WTC11 (cell line): ENCODE measurements around the gene CT47A1. TPM values are rescaled to one million over a fixed set of nuclear protein-coding genes. Genes with fewer than 3 reads are reported as not detected.
"Not testable (repeated sequence)": the region's sequence is repeated elsewhere in the genome, so short reads cannot be mapped to it uniquely, and the experiment has no call there.

Experiments
- ATAC-seq: fragments of 200-7000 bp; cut with Tn5 transposase; 2 replicates; pipeline ENCODE4 v1.10.0; 2021; ENCODE audit warnings: mild to moderate bottlenecking, moderate library complexity
- Bru-seq: library from RNA; stranded (reverse); fragments of 400-500 nt; gene quantifications from one replicate; lab custom pipeline; 2021; lab: Mats Ljungman, UMichigan
- CTCF ChIA-PET: fragments of 300-600 bp; sonication (Branson Sonifier 250); formaldehyde crosslinking; loops from one replicate; lab custom pipeline; 2021; ENCODE audit warnings: antibody characterized with exemption; lab: Charles Lee
- POLR2A ChIA-PET: fragments of 350-600 bp; sonication (Branson Sonifier 250); formaldehyde crosslinking; loops from one replicate; lab custom pipeline; 2021; ENCODE audit warnings: antibody characterized with exemption; lab: Charles Lee
- DNase-seq: peaks from one replicate; pipeline ENCODE4 v3.0.0; 2021; ENCODE audit warnings: low spot score
- H3K27ac Mint-ChIP-seq: 2 replicates; pipeline ENCODE4 v1.8.0; 2021; ENCODE audit warnings: mixed read lengths
- H3K27me3 Mint-ChIP-seq: 2 replicates; pipeline ENCODE4 v1.8.0; 2021; ENCODE audit warnings: low read depth, mild to moderate bottlenecking, moderate library complexity, mixed read lengths
- H3K36me3 Mint-ChIP-seq: 2 replicates; pipeline ENCODE4 v1.8.0; 2021; ENCODE audit warnings: mixed read lengths
- H3K4me1 Mint-ChIP-seq: 2 replicates; pipeline ENCODE4 v1.8.0; 2022; ENCODE audit warnings: mixed read lengths
- H3K4me3 Mint-ChIP-seq: 2 replicates; pipeline ENCODE4 v1.8.0; 2021; ENCODE audit warnings: mild to moderate bottlenecking, moderate library complexity, mixed read lengths
- H3K9me3 Mint-ChIP-seq: 2 replicates; pipeline ENCODE4 v1.8.0; 2021; ENCODE audit warnings: mixed read lengths
- CBFB ChIP-seq: sonication (generic); formaldehyde crosslinking; IDR thresholded peaks from 2 replicates; pipeline ENCODE4 v1.8.1; 2022; ENCODE audit warnings: mild to moderate bottlenecking, low read depth, missing genetic modification reagents
- JAZF1 ChIP-seq: fragments of 250-450 bp; sonication (Bioruptor Pico); IDR thresholded peaks from 2 replicates; pipeline ENCODE4 v1.9.0; 2021; ENCODE audit warnings: moderate library complexity, mild to moderate bottlenecking, inconsistent platforms
- NFATC4 ChIP-seq: fragments of 250-450 bp; sonication (Bioruptor Pico); IDR thresholded peaks from 2 replicates; pipeline ENCODE4 v1.9.0; 2021; ENCODE audit warnings: mild to moderate bottlenecking
- NR2C2 ChIP-seq: sonication (generic); formaldehyde crosslinking; IDR thresholded peaks from 2 replicates; pipeline ENCODE4 v1.8.0; 2022; ENCODE audit warnings: mild to moderate bottlenecking, missing genetic modification reagents
- PRDM15 ChIP-seq: sonication (generic); formaldehyde crosslinking; IDR thresholded peaks from 2 replicates; pipeline ENCODE4 v1.8.0; 2022; ENCODE audit warnings: missing genetic modification reagents
- RORB ChIP-seq: fragments of 250-450 bp; sonication (Bioruptor Pico); IDR thresholded peaks from 2 replicates; pipeline ENCODE4 v1.9.0; 2021; ENCODE audit warnings: mild to moderate bottlenecking
- SOX15 ChIP-seq: fragments of 250-450 bp; sonication (Bioruptor Pico); IDR thresholded peaks from 2 replicates; pipeline ENCODE4 v1.9.0; 2021; ENCODE audit warnings: mild to moderate bottlenecking
- SP1 ChIP-seq: sonication (generic); formaldehyde crosslinking; conservative IDR thresholded peaks from 2 replicates; pipeline ENCODE4 v1.8.1; 2022; ENCODE audit warnings: missing genetic modification reagents
- ZNF121 ChIP-seq: sonication (generic); formaldehyde crosslinking; IDR thresholded peaks from 2 replicates; pipeline ENCODE4 v1.8.0; 2023; ENCODE audit warnings: missing genetic modification reagents
- ZNF416 ChIP-seq: fragments of 250-450 bp; sonication (Bioruptor Pico); IDR thresholded peaks from 2 replicates; pipeline ENCODE4 v1.9.0; 2021; ENCODE audit warnings: mild to moderate bottlenecking, inconsistent platforms
- ZNF423 ChIP-seq: fragments of 250-450 bp; sonication (Bioruptor Pico); IDR thresholded peaks from 2 replicates; pipeline ENCODE4 v2.1.2; 2022; ENCODE audit warnings: mild to moderate bottlenecking, moderate library complexity
- long read RNA-seq, 3 experiments: library from RNA in 1 of 3; library from capped mRNA in 1 of 3; library from polyadenylated mRNA in 1 of 3; unstranded in 2 of 3; stranded (forward) in 1 of 3; transcript quantifications; one replicate each; pipeline ENCODE4 v2.0.0, GENCODE V29; 2021
- total RNA-seq: library from RNA; stranded (reverse); gene quantifications from 3 replicates; pipeline ENCODE4 v1.2.3, GENCODE V29; 2021
- TF ChIP-seq, protein P1 (sequence below): sonication (generic); formaldehyde crosslinking; IDR thresholded peaks from 2 replicates; pipeline ENCODE4 v1.8.0; 2022; ENCODE audit warnings: mild to moderate bottlenecking, missing genetic modification reagents
- TF ChIP-seq, protein P2 (sequence below): fragments of 200-600 bp; IDR thresholded peaks from 2 replicates; pipeline ENCODE4 v1.8.0; 2022; ENCODE audit warnings: antibody characterized with exemption
- TF ChIP-seq, protein P3 (sequence below): sonication (generic); formaldehyde crosslinking; IDR thresholded peaks from 2 replicates; pipeline ENCODE4 v1.8.0; 2022; ENCODE audit warnings: mild to moderate bottlenecking, missing genetic modification reagents
- TF ChIP-seq, protein P4 (sequence below): sonication (generic); formaldehyde crosslinking; IDR thresholded peaks from 2 replicates; pipeline ENCODE4 v1.8.0; 2022; ENCODE audit warnings: mild to moderate bottlenecking, missing genetic modification reagents
- TF ChIP-seq, protein P5 (sequence below): sonication (generic); formaldehyde crosslinking; IDR thresholded peaks from 2 replicates; pipeline ENCODE4 v1.8.1; 2023; ENCODE audit warnings: mild to moderate bottlenecking, missing genetic modification reagents, moderate library complexity

Gene CT47A1
- not detected in 3 replicates for total RNA-seq
- Bru-seq, nascent RNA = not detected
- long read RNA-seq, experiment 1 = 0 reads
- long read RNA-seq, experiment 2 = 0 reads
- long read RNA-seq, experiment 3 = 0 reads

GRCh38 chrX:120985660-120986059, at the start of gene CT47A1:
TSS of gene CT47A1 (minus strand) at chrX:120985760. CDS start at chrX:120985529, 231 bp downstream.
- CTCF ChIA-PET, H3K4me1 Mint-ChIP-seq, H3K27ac Mint-ChIP-seq, ATAC-seq, H3K36me3 Mint-ChIP-seq, H3K9me3 Mint-ChIP-seq, DNase-seq, H3K27me3 Mint-ChIP-seq, POLR2A ChIA-PET, H3K4me3 Mint-ChIP-seq: not testable (repeated sequence)

GRCh38 chrX:121032531-121032930, 47.0 kb upstream of the CT47A1 start:
- Mint-ChIP-seq H3K4me3 (no peak overlapping the region), H3K27ac (no peak overlapping the region), H3K9me3 (no peaks in the 10 kb centered on the region), H3K36me3 (no peaks in the 10 kb centered on the region), H3K4me1 (no peaks in the 10 kb centered on the region), H3K27me3 (no peaks in the 10 kb centered on the region; the same call in 1 of the 2 replicates)
- ChIA-PET POLR2A (no interaction called here), CTCF (no interaction called here)
- TF ChIP-seq SOX15 (CRISPR knock-in tag) = no peak
- TF ChIP-seq ZNF416 = no peak
- TF ChIP-seq, protein P1, sequence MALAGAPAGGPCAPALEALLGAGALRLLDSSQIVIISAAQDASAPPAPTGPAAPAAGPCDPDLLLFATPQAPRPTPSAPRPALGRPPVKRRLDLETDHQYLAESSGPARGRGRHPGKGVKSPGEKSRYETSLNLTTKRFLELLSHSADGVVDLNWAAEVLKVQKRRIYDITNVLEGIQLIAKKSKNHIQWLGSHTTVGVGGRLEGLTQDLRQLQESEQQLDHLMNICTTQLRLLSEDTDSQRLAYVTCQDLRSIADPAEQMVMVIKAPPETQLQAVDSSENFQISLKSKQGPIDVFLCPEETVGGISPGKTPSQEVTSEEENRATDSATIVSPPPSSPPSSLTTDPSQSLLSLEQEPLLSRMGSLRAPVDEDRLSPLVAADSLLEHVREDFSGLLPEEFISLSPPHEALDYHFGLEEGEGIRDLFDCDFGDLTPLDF = no peak
- TF ChIP-seq SP1 (CRISPR knock-in tag) = no peak
- TF ChIP-seq, protein P2, sequence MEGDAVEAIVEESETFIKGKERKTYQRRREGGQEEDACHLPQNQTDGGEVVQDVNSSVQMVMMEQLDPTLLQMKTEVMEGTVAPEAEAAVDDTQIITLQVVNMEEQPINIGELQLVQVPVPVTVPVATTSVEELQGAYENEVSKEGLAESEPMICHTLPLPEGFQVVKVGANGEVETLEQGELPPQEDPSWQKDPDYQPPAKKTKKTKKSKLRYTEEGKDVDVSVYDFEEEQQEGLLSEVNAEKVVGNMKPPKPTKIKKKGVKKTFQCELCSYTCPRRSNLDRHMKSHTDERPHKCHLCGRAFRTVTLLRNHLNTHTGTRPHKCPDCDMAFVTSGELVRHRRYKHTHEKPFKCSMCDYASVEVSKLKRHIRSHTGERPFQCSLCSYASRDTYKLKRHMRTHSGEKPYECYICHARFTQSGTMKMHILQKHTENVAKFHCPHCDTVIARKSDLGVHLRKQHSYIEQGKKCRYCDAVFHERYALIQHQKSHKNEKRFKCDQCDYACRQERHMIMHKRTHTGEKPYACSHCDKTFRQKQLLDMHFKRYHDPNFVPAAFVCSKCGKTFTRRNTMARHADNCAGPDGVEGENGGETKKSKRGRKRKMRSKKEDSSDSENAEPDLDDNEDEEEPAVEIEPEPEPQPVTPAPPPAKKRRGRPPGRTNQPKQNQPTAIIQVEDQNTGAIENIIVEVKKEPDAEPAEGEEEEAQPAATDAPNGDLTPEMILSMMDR = no peak
- TF ChIP-seq PRDM15 = no peak
- no peak for TF ChIP-seq NFATC4 (CRISPR knock-in tag)
- TF ChIP-seq ZNF423 (CRISPR knock-in tag) = no peak
- TF ChIP-seq, protein P3, sequence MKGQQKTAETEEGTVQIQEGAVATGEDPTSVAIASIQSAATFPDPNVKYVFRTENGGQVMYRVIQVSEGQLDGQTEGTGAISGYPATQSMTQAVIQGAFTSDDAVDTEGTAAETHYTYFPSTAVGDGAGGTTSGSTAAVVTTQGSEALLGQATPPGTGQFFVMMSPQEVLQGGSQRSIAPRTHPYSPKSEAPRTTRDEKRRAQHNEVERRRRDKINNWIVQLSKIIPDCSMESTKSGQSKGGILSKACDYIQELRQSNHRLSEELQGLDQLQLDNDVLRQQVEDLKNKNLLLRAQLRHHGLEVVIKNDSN (CRISPR knock-in tag) = no peak
- TF ChIP-seq NR2C2 (CRISPR knock-in tag) = no peak
- TF ChIP-seq CBFB (CRISPR knock-in tag) = no peak
- TF ChIP-seq ZNF121 = no peak
- TF ChIP-seq, protein P4, sequence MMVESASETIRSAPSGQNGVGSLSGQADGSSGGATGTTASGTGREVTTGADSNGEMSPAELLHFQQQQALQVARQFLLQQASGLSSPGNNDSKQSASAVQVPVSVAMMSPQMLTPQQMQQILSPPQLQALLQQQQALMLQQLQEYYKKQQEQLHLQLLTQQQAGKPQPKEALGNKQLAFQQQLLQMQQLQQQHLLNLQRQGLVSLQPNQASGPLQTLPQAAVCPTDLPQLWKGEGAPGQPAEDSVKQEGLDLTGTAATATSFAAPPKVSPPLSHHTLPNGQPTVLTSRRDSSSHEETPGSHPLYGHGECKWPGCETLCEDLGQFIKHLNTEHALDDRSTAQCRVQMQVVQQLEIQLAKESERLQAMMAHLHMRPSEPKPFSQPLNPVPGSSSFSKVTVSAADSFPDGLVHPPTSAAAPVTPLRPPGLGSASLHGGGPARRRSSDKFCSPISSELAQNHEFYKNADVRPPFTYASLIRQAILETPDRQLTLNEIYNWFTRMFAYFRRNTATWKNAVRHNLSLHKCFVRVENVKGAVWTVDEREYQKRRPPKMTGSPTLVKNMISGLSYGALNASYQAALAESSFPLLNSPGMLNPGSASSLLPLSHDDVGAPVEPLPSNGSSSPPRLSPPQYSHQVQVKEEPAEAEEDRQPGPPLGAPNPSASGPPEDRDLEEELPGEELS (CRISPR knock-in tag) = no peak
- TF ChIP-seq, protein P5, sequence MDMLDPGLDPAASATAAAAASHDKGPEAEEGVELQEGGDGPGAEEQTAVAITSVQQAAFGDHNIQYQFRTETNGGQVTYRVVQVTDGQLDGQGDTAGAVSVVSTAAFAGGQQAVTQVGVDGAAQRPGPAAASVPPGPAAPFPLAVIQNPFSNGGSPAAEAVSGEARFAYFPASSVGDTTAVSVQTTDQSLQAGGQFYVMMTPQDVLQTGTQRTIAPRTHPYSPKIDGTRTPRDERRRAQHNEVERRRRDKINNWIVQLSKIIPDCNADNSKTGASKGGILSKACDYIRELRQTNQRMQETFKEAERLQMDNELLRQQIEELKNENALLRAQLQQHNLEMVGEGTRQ = no peak
- no peak for TF ChIP-seq RORB (CRISPR knock-in tag)
- TF ChIP-seq JAZF1 (CRISPR knock-in tag) = no peak
- DNase-seq (no peak), ATAC-seq (no peak)
